Sigmoid colon (tissue), 7 donors: ENCODE measurements around the gene ADAMTS3. TPM values are rescaled to one million over a fixed set of nuclear protein-coding genes. Genes with fewer than 3 reads are reported as not detected.

Experiments used
- DNase-seq: peaks from one replicate; pipeline ENCODE4 v3.0.0-alpha.2; 2019
- H3K27ac ChIP-seq, 4 donors: fragments of 200-600 bp; sonication (generic); one replicate each; pipeline ENCODE4 v1.5.1; 2016 to 2019; ENCODE audit warnings: mild to moderate bottlenecking in 1 of 4
- H3K27me3 ChIP-seq, 3 donors: fragments of 200-600 bp; sonication (generic); one replicate each; pipeline ENCODE4 v1.5.1; 2019; ENCODE audit warnings: mild to moderate bottlenecking in 1 of 3
- H3K36me3 ChIP-seq, 4 donors: fragments of 200-600 bp; sonication (generic); one replicate each; pipeline ENCODE4 v1.5.1; 2016 to 2019
- H3K4me1 ChIP-seq, 4 donors: fragments of 200-600 bp; sonication (generic); one replicate each; pipeline ENCODE4 v1.5.1; 2017 to 2019
- H3K4me3 ChIP-seq, 4 donors: fragments of 200-600 bp; sonication (generic); one replicate each; pipeline ENCODE4 v1.5.1; 2017 to 2019; ENCODE audit warnings: mild to moderate bottlenecking in 2 of 4, moderate library complexity in 1 of 4
- H3K9me3 ChIP-seq, 4 donors: fragments of 200-600 bp in 3 of 4; sonication (generic) in 3 of 4; one replicate each; pipeline versions ENCODE4 v1.5.1 to v1.6.1; 2013 to 2019
- EP300 ChIP-seq, 4 donors: sonication (generic); formaldehyde crosslinking; IDR thresholded peaks; one replicate each; pipeline ENCODE4 v1.6.1; 2017; ENCODE audit warnings: antibody characterized with exemption in 4 of 4
- POLR2A ChIP-seq, 2 donors: fragments of 450-650 bp; IDR thresholded peaks; one replicate each; pipeline ENCODE4 v1.6.1; 2016; ENCODE audit warnings: antibody characterized with exemption in 2 of 2, mild to moderate bottlenecking in 2 of 2, moderate library complexity in 2 of 2
- POLR2AphosphoS5 ChIP-seq, 4 donors: sonication (generic); formaldehyde crosslinking; IDR thresholded peaks; one replicate each; pipeline ENCODE4 v1.6.1; 2017; ENCODE audit warnings: antibody characterized with exemption in 4 of 4
- WGBS, 2 donors: extraction: QIAGEN DNeasy Blood & Tissue Kit; methylation state at CpG; one replicate each; pipeline ENCODE4 v1.1.7; 2013; 5-methylcytosine and 5-hydroxymethylcytosine counted together
- intact Hi-C: fragments of 100-400 bp; cut with DNase I; formaldehyde crosslinking; loops from one replicate; pipeline ENCODE4 v1.15.1; 2023
- polyA plus RNA-seq, 3 donors: library from polyadenylated mRNA; stranded (reverse); fragments of 200-250 nt; gene quantifications; one replicate each; pipeline ENCODE4 v1.2.3, GENCODE V29; 2013
- total RNA-seq, 4 donors: library from RNA; depleted of rRNA; stranded (reverse); fragments of >200 nt; gene quantifications; one replicate each; pipeline ENCODE4 v1.1.0, GENCODE V29; 2016
- TF ChIP-seq, protein P1 (sequence below), 4 experiments: fragments of 450-650 bp in 3 of 4; fragments of 200-600 bp in 1 of 4; IDR thresholded peaks; one replicate each; pipeline ENCODE4 v1.5.1; 2016 to 2019; ENCODE audit warnings: antibody characterized with exemption in 4 of 4, mild to moderate bottlenecking in 3 of 4, moderate library complexity in 2 of 4
- donor health status: healthy with polysubstance abuse.
- donor health status: Bipolar disorder and iron deficiency.
- donor health status: healthy.

ADAMTS3 gene
- total and polyA plus RNA-seq, 7 donors: 0.17 to 1.9 (median 1.1) TPM; not detected in 2

DNA sequence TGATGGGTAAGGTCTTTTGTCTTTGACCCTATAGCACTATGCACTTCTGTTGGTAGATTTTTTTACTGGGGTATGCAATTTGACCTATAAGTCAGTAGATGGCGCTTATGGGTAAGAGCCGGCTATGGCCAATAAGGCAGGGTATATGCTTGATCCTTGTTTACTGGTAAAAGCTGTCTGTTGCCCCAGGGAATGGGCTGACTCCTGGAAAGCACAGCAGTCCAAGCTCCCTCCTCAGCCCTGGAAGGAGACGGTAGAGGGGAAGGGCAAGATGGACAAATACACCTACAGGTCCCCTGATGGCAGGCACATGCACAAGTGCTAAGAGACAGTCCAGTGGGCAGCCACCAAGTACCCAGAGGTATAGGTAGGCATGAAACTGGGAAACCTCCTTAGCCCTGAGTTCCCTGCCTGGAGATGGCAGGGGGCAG is 63.7 kb downstream of the ADAMTS3 start:
- WGBS, 2 donors: 5 to 10% methylated on average over 3 of the region's 3 CpGs
- H3K27ac ChIP-seq: no peak overlapping the region
- DNase-seq: no peak

DNA sequence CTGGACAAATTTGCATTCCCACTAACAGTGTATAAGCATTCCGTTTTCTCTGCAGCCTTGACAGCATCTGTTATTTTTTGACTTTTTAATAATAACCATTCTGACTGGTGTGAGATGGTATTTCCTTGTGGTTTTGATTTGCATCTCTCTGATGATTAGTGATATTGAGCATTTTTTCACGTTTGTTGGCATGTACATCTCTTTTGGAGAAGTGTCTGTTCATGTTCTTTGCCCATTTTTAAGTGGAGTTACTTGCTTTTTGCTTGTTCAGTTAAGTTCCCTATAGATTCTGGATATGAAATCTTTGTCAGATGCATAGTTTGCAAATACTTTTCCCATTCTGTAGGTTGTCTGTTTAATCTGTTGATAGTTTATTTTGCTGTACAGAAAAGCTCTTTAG is 68.8 kb downstream of the ADAMTS3 start:
- H3K4me3 ChIP-seq: no peak overlapping the region
- no peak overlapping the region for H3K27ac ChIP-seq
- whole genome bisulfite sequencing, 2 donors: 58 to 73% methylated on average over 2 of the region's 2 CpGs
- no peaks in the 10 kb centered on the region for H3K4me1 ChIP-seq
- intact Hi-C loops: no loop called here
- TF ChIP-seq, protein P1, sequence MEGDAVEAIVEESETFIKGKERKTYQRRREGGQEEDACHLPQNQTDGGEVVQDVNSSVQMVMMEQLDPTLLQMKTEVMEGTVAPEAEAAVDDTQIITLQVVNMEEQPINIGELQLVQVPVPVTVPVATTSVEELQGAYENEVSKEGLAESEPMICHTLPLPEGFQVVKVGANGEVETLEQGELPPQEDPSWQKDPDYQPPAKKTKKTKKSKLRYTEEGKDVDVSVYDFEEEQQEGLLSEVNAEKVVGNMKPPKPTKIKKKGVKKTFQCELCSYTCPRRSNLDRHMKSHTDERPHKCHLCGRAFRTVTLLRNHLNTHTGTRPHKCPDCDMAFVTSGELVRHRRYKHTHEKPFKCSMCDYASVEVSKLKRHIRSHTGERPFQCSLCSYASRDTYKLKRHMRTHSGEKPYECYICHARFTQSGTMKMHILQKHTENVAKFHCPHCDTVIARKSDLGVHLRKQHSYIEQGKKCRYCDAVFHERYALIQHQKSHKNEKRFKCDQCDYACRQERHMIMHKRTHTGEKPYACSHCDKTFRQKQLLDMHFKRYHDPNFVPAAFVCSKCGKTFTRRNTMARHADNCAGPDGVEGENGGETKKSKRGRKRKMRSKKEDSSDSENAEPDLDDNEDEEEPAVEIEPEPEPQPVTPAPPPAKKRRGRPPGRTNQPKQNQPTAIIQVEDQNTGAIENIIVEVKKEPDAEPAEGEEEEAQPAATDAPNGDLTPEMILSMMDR (IDR thresholded peaks at IDR 0.05): no peak
- TF ChIP-seq EP300 (IDR thresholded peaks at IDR 0.05) (no peak), POLR2A (IDR thresholded peaks at IDR 0.05) (no peak), POLR2AphosphoS5 (IDR thresholded peaks at IDR 0.05) (no peak)
- H3K27me3 ChIP-seq: no peaks in the 10 kb centered on the region
- DNase-seq: no peak
- H3K9me3 ChIP-seq: no peaks in the 10 kb centered on the region
- H3K36me3 ChIP-seq: no peaks in the 10 kb centered on the region

More for the DNA sequence above, 63.7 kb downstream of the ADAMTS3 start:
- TF ChIP-seq POLR2AphosphoS5 (IDR thresholded peaks at IDR 0.05): no peak
- TF ChIP-seq POLR2A (IDR thresholded peaks at IDR 0.05): no peak
- TF ChIP-seq EP300 (IDR thresholded peaks at IDR 0.05): no peak
- TF ChIP-seq, protein P1 (IDR thresholded peaks at IDR 0.05): peak in 3 of 4 experiments; percentile 30 to 60 (median 46)
- no peak overlapping the region for H3K4me3 ChIP-seq
- no peaks in the 10 kb centered on the region for H3K9me3 ChIP-seq
- no peaks in the 10 kb centered on the region for H3K4me1 ChIP-seq
- intact Hi-C loops: loop anchor here (2.0 kb wide), 1 partner anchor 513 kb away; no protein-coding TSS in a partner anchor
- H3K36me3 ChIP-seq: no peaks in the 10 kb centered on the region
- H3K27me3 ChIP-seq: no peaks in the 10 kb centered on the region

DNA sequence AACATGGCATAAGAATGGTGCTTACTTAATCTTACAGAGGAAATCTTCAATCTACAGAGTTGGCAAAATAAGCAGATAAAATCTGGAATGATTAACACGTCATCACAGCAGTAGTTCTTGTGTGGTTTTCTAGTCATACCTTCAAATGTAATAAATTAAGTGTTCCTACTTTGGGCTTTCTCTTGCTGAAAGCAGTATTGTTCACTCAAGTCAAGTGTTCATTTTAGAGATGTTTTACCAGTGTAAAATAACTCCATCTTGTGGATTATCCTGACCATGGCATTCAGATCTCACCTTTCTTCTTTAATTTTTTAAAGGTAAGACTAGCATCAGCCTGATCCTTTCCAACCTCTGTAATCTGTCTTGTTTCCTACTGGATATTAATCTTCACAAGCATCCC is 72.9 kb downstream of the ADAMTS3 start:
- no peaks in the 10 kb centered on the region for H3K27me3 ChIP-seq
- WGBS, 2 donors: 37 to 51% methylated on average over 1 of the region's 1 CpG
- DNase-seq: no peak
- no peak overlapping the region for H3K27ac ChIP-seq
- intact Hi-C loops: no loop called here
- no peaks in the 10 kb centered on the region for H3K4me1 ChIP-seq
- H3K36me3 ChIP-seq: no peaks in the 10 kb centered on the region
- H3K4me3 ChIP-seq: no peak overlapping the region
- TF ChIP-seq POLR2A (IDR thresholded peaks at IDR 0.05) (no peak), EP300 (IDR thresholded peaks at IDR 0.05) (no peak), POLR2AphosphoS5 (IDR thresholded peaks at IDR 0.05) (no peak)
- TF ChIP-seq, protein P1 (IDR thresholded peaks at IDR 0.05): no peak
- no peaks in the 10 kb centered on the region for H3K9me3 ChIP-seq

DNA sequence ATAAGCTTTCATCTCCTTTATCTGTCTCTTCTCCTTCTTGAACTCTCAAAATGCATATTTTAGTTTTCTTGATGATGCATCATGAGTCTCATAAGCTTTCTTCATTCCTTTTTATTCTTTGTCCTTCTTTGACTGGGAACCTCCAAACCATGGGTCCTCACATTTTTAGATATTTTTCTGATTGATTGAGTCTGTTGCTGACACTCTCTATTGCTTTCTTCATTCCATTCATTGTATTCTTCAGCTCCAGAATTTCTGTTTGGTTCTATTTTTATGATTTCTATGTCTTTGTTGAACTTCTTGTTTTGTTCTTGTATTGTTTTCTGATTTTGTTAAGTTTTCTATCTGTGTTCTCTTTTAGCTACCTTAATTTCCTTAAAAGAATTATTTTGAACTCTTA is 74.9 kb downstream of the ADAMTS3 start:
- no peak for TF ChIP-seq POLR2AphosphoS5 (IDR thresholded peaks at IDR 0.05)
- TF ChIP-seq EP300 (IDR thresholded peaks at IDR 0.05): no peak
- Histone ChIP-seq H3K36me3 (no peaks in the 10 kb centered on the region), H3K27ac (no peak overlapping the region), H3K4me3 (no peak overlapping the region), H3K27me3 (no peaks in the 10 kb centered on the region), H3K4me1 (no peaks in the 10 kb centered on the region), H3K9me3 (no peaks in the 10 kb centered on the region)
- intact Hi-C loops: no loop called here
- no peak for DNase-seq

DNA sequence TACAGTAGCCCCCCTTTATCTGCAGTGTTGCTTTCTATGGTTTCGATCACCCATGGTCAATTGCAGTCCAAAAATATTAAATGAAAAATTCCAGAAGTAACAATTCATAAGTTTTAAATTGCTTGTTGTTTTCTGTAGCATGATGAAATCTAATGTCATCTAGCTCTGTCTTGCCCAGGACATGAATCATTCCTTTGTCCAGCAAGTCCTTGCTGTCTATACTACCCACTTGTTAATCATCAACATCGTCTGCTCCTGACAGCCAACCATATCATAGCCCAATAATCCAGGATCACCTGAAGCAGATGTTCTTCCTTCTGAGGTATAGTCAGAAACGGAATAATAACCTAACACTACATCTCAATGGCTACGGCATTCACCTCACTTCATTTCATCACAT is 79.8 kb downstream of the ADAMTS3 start:
- Histone ChIP-seq H3K4me1 (no peaks in the 10 kb centered on the region), H3K9me3 (no peaks in the 10 kb centered on the region), H3K36me3 (no peaks in the 10 kb centered on the region), H3K27ac (no peak overlapping the region), H3K4me3 (no peak overlapping the region), H3K27me3 (no peaks in the 10 kb centered on the region)
- intact Hi-C loops: no loop called here
- DNase-seq: no peak
- TF ChIP-seq POLR2A (IDR thresholded peaks at IDR 0.05): no peak
- no peak for TF ChIP-seq POLR2AphosphoS5 (IDR thresholded peaks at IDR 0.05)
- no peak for TF ChIP-seq EP300 (IDR thresholded peaks at IDR 0.05)
- TF ChIP-seq, protein P1 (IDR thresholded peaks at IDR 0.05): no peak
- 31 to 57% methylated on average over 4 of the region's 4 CpGs for WGBS, 2 donors
